Measurements from ENCODE around the gene DIDO1.

The DIDO1 gene

GRCh38 chr20:62926229-62927127 lies at the start of gene DIDO1:
TSS of gene DIDO1 (minus strand) at chr20:62926505.
- H3K4me3 ChIP-seq (ENCODE audit: low read depth, low read length), result peak within 1 kb of the TSS; percentile 91
- TF ChIP-seq CTCF (IDR thresholded peaks at IDR 0.05; ENCODE audit: low read depth, low read length), result peak; percentile 53

- TF ChIP-seq CTCF (IDR thresholded peaks at IDR 0.05; ENCODE audit: low read depth, low read length), result no peak
- no peak overlapping the region for H3K4me3 ChIP-seq (ENCODE audit: low read depth, low read length)
These were observed 49.0 kb upstream of the DIDO1 start for GRCh38 chr20:62975251-62975760.

GRCh38 chr20:62972845-62973745 lies 46.8 kb upstream of the DIDO1 start:
- no peak for TF ChIP-seq CTCF (IDR thresholded peaks at IDR 0.05; ENCODE audit: low read depth, low read length)
- no peak overlapping the region for H3K4me3 ChIP-seq (ENCODE audit: low read depth, low read length)

- TF ChIP-seq CTCF (IDR thresholded peaks at IDR 0.05; ENCODE audit: low read depth, low read length), result peak; percentile 84
- no peak overlapping the region for H3K4me3 ChIP-seq (ENCODE audit: low read depth, low read length)
These were observed 45.9 kb upstream of the DIDO1 start for GRCh38 chr20:62971950-62972844.

GRCh38 chr20:62971211-62971949 lies 45.1 kb upstream of the DIDO1 start:
- no peak for TF ChIP-seq CTCF (IDR thresholded peaks at IDR 0.05; ENCODE audit: low read depth, low read length)
- no peak overlapping the region for H3K4me3 ChIP-seq (ENCODE audit: low read depth, low read length)
